Nephron (organoid): ENCODE data around the gene METRNL.

Source experiments
- H3K27ac Mint-ChIP-seq, 3 experiments: 2 replicates each; pipeline ENCODE4 v1.8.0; 2020; ENCODE audit warnings: mixed read lengths in 3 of 3, mild to moderate bottlenecking in 2 of 3, moderate library complexity in 1 of 3
- H3K27me3 Mint-ChIP-seq: 2 replicates; pipeline ENCODE4 v1.8.0; 2021; ENCODE audit warnings: low read depth, mild to moderate bottlenecking, moderate library complexity, mixed read lengths
- H3K36me3 Mint-ChIP-seq: 2 replicates; pipeline ENCODE4 v1.8.0; 2020; ENCODE audit warnings: low read depth, mixed read lengths
- H3K4me1 Mint-ChIP-seq: 2 replicates; pipeline ENCODE4 v1.8.0; 2020; ENCODE audit warnings: mixed read lengths
- H3K4me3 Mint-ChIP-seq, 3 experiments: 2 replicates each; pipeline ENCODE4 v1.8.0; 2020; ENCODE audit warnings: mild to moderate bottlenecking in 3 of 3, mixed read lengths in 3 of 3, moderate library complexity in 2 of 3
- H3K9me3 Mint-ChIP-seq: 2 replicates; pipeline ENCODE4 v1.8.0; 2020; ENCODE audit warnings: mixed read lengths
- TF ChIP-seq, protein P1 (sequence below), 3 experiments: fragments of 200-600 bp; sonication (generic); IDR thresholded peaks; one replicate each; pipeline ENCODE4 v1.5.0; 2021; ENCODE audit warnings: antibody characterized with exemption in 3 of 3; ENCODE audit not compliant: unreplicated experiment in 3 of 3

The METRNL gene

DNA sequence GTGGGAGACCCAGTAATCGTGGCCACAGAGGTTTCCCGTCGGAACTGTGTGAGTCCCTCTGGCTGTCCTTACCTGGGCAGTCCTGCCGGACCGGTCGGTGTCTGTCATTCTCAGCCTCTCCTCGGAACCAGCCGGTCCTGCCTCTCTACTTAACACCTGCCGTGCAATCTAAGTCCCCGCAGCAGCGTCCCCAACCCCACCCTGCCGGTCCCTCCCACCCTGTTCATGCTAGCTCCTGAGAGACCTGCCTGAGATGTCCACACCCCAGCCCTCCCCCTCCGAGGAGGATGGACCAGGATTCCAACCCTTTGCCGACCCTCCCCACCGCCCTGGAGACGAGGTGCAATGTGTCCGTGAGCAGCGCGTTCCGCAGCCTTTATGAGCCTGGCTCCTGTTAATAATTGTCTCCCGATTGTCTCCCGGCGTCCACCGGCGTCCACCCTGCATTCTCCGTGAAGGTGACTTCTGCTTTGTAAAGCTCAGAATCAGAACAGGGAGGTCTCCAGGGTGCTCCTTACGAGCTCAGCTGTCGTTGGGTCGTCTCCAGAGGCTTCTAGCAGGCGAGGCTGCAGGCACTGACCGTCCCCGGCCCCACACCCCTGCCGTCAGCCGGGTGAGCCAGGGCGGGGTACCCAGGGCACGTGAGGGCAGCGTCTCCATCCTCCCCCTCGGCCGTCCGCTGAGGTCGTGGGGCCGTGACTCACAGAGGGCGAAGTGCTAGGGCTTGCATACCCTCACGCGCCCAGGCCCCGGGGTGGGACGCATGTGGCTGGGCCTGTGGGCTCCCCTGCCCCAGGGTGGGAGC, 10.1 kb downstream of the METRNL start:
- peak overlapping the region in 2 of 3 experiments; percentile 9 to 57 for H3K4me3 Mint-ChIP-seq
- H3K36me3 Mint-ChIP-seq, result peaks cover 13% of the 10 kb centered on the region
- H3K4me1 Mint-ChIP-seq, result peaks cover 26% of the 10 kb centered on the region
- no peaks in the 10 kb centered on the region for H3K9me3 Mint-ChIP-seq
- TF ChIP-seq, protein P1, sequence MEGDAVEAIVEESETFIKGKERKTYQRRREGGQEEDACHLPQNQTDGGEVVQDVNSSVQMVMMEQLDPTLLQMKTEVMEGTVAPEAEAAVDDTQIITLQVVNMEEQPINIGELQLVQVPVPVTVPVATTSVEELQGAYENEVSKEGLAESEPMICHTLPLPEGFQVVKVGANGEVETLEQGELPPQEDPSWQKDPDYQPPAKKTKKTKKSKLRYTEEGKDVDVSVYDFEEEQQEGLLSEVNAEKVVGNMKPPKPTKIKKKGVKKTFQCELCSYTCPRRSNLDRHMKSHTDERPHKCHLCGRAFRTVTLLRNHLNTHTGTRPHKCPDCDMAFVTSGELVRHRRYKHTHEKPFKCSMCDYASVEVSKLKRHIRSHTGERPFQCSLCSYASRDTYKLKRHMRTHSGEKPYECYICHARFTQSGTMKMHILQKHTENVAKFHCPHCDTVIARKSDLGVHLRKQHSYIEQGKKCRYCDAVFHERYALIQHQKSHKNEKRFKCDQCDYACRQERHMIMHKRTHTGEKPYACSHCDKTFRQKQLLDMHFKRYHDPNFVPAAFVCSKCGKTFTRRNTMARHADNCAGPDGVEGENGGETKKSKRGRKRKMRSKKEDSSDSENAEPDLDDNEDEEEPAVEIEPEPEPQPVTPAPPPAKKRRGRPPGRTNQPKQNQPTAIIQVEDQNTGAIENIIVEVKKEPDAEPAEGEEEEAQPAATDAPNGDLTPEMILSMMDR (IDR thresholded peaks at IDR 0.05; ENCODE audit: unreplicated experiment in 3 of 3), result no peak
- H3K27me3 Mint-ChIP-seq, result peaks cover 3% of the 10 kb centered on the region
- H3K27ac Mint-ChIP-seq, result peak overlapping the region; percentile 46 to 93 (median 76)

- H3K4me1 Mint-ChIP-seq, result peaks cover 26% of the 10 kb centered on the region
- no peak overlapping the region for H3K4me3 Mint-ChIP-seq
- H3K27me3 Mint-ChIP-seq, result peaks cover 2% of the 10 kb centered on the region
- peaks cover 18% of the 10 kb centered on the region for H3K36me3 Mint-ChIP-seq
- no peaks in the 10 kb centered on the region for H3K9me3 Mint-ChIP-seq
- H3K27ac Mint-ChIP-seq, result peak overlapping the region in 1 of 3 experiments; percentile 79
- TF ChIP-seq, protein P1 (IDR thresholded peaks at IDR 0.05; ENCODE audit: unreplicated experiment in 3 of 3), result no peak
These were observed 11.2 kb downstream of the METRNL start for GRCh38 chr17:83090444-83091256.

GRCh38 chr17:83091257-83092141, 12.1 kb downstream of the METRNL start:
- Mint-ChIP-seq H3K4me1 (peaks cover 17% of the 10 kb centered on the region), H3K9me3 (no peaks in the 10 kb centered on the region), H3K27me3 (no peaks in the 10 kb centered on the region), H3K27ac (peak overlapping the region; percentile 27 to 73 (median 53)), H3K36me3 (peaks cover 14% of the 10 kb centered on the region), H3K4me3 (no peak overlapping the region)
- TF ChIP-seq, protein P1 (IDR thresholded peaks at IDR 0.05; ENCODE audit: unreplicated experiment in 3 of 3), result no peak

DNA sequence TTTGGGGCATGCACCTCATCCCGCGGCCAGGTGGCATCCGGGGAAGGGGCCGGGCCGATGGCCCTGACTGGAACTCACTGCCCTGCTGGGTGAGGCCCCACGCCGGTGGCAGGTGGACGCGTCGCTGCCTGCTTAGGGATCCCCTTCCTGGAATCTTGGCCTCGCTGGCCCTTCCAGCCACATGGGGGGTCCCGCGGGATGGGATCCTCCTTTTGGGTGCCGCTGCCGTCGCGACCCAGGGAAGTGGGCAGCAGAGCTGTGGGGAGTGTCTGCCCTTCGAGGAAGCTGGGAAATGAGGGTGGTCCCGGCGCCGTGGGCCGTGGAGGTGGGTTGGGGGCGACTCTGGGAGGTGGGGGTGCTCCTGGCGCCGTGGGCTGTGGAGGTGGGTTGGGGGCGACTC, 12.8 kb downstream of the METRNL start:
- Mint-ChIP-seq H3K27me3 (peaks cover 2% of the 10 kb centered on the region), H3K4me3 (no peak overlapping the region), H3K9me3 (no peaks in the 10 kb centered on the region), H3K36me3 (peaks cover 12% of the 10 kb centered on the region), H3K27ac (peak overlapping the region in 1 of 3 experiments; percentile 27), H3K4me1 (peaks cover 19% of the 10 kb centered on the region)
- TF ChIP-seq, protein P1 (IDR thresholded peaks at IDR 0.05; ENCODE audit: unreplicated experiment in 3 of 3), result no peak

DNA sequence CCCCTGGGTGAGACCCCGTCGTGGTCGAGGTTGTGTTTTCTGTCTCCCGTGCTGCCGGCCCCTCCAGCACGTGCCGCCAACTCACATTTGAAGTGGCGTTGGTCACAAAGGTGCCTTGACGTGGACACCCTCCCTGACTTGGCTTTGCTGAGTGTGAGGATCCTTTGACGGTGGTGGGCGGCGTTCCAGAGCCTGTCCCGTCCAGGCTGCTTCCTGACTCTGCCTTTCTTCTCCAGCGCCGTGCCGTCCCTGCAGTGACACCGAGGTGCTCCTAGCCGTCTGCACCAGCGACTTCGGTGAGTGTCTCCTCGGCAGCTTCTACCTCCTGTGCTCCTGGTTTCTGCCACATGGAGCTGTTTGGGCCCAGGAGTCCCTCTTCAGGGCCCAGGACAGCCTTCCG, 13.5 kb downstream of the METRNL start:
- Mint-ChIP-seq H3K4me3 (no peak overlapping the region), H3K27ac (no peak overlapping the region), H3K4me1 (peaks cover 20% of the 10 kb centered on the region), H3K9me3 (no peaks in the 10 kb centered on the region), H3K36me3 (peaks cover 12% of the 10 kb centered on the region), H3K27me3 (peaks cover 4% of the 10 kb centered on the region)
- TF ChIP-seq, protein P1 (IDR thresholded peaks at IDR 0.05; ENCODE audit: unreplicated experiment in 3 of 3), result no peak
